NT2/D1 (cell line): ENCODE measurements around the gene SAMD15.
"Not testable (repeated sequence)": the region's sequence is repeated elsewhere in the genome, so short reads cannot be mapped to it uniquely, and the experiment has no call there.

Experiments
- DNase-seq: peaks from one replicate; pipeline ENCODE4 v3.0.0-alpha.2; 2011; ENCODE audit warnings: low read depth, low spot score
- H3K27me3 ChIP-seq: 2 replicates; pipeline ENCODE4 v1.6.0; 2011; ENCODE audit warnings: mild to moderate bottlenecking; ENCODE audit not compliant: insufficient read length, insufficient read depth
- H3K36me3 ChIP-seq: 2 replicates; pipeline ENCODE4 v1.6.1; 2011; ENCODE audit warnings: mild to moderate bottlenecking, low read length, mixed read lengths; ENCODE audit not compliant: insufficient read depth, insufficient read length
- H3K4me1 ChIP-seq: 2 replicates; pipeline ENCODE4 v1.5.1; 2011; ENCODE audit not compliant: insufficient read depth, insufficient read length
- H3K4me3 ChIP-seq: 2 replicates; pipeline ENCODE4 v1.5.1; 2011; ENCODE audit warnings: low read depth; ENCODE audit not compliant: insufficient read length
- H3K9ac ChIP-seq: 2 replicates; pipeline ENCODE4 v1.6.0; 2011; ENCODE audit warnings: low read depth; ENCODE audit not compliant: insufficient read length
- H3K9me3 ChIP-seq: 2 replicates; pipeline ENCODE4 v1.5.1; 2011; ENCODE audit warnings: mild to moderate bottlenecking, low read length; ENCODE audit not compliant: insufficient read depth
- SUZ12 ChIP-seq: IDR thresholded peaks from 2 replicates; pipeline ENCODE4 v1.6.1; 2011; ENCODE audit not compliant: insufficient read length, insufficient read depth; ENCODE audit errors: extremely low read depth
- YY1 ChIP-seq: IDR thresholded peaks from 2 replicates; pipeline ENCODE4 v1.6.1; 2011; ENCODE audit not compliant: insufficient read length, insufficient read depth
- ZNF274 ChIP-seq: IDR thresholded peaks from 2 replicates; pipeline ENCODE4 v1.6.1; 2011; ENCODE audit warnings: mild to moderate bottlenecking, low read depth, low read length

SAMD15 gene

GRCh38 chr14:77407158-77407557 lies 30.0 kb downstream of the SAMD15 start:
- H3K4me1 ChIP-seq: no peaks in the 10 kb centered on the region
- H3K9me3 ChIP-seq: no peaks in the 10 kb centered on the region
- no peak for TF ChIP-seq ZNF274
- no peak for TF ChIP-seq YY1
- no peak for TF ChIP-seq SUZ12
- no peaks in the 10 kb centered on the region for H3K36me3 ChIP-seq
- no peaks in the 10 kb centered on the region for H3K27me3 ChIP-seq
- no peak overlapping the region for H3K9ac ChIP-seq
- H3K4me3 ChIP-seq: no peak overlapping the region
- no peak for DNase-seq

DNA sequence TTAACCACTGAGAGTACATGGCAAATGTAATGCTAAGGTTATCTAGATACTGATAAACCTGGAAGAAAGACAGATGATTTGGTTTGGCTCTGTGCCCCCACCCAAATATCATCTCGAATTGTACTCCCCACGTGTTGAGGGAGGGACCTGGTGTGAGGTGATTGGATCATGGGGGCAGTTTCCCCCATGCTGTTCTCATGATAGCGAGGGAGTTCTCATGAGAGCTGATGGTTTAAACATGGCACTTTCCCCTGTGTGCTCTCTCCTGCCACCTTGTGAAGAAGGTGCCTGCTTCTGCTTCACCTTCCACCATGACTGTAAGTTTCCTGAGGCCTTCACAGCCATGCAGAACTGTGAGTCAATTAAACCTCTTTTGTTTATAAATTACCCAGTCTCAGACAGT lies 32.0 kb downstream of the SAMD15 start:
- H3K9me3 ChIP-seq: no peaks in the 10 kb centered on the region
- DNase-seq: no peak

DNA sequence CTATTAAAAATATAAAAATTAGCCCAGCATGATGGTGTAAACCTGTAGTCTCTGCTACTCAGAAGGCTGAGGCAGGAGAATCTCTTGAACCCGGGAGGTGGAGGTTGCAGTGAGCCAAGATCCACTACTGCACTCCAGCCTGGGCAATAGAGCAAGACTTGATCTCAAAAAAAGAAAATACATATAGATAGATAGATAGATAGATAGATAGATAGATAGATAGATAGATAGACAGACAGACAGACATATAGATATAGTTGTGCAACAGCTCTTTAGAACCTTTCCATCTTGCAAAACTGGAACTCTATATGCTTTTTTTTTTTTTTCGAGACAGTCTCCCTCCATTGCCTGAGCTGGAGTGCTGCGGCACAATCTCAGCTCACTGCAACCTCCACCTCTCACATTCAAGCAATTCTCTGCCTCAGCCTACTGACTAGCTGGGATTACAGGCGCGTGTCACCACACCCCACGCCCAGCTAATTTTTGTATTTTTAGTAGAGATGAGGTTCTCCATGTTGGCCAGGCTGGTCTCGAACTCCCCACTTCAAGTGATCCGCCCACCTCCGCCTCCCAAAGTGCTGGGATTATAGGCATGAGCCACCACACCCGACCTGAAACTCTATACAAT lies 38.3 kb downstream of the SAMD15 start:
- not testable (repeated sequence) for H3K27me3 ChIP-seq

More for the DNA sequence above, 32.0 kb downstream of the SAMD15 start:
- Histone ChIP-seq H3K4me3 (no peak overlapping the region), H3K27me3 (no peaks in the 10 kb centered on the region), H3K36me3 (no peaks in the 10 kb centered on the region), H3K4me1 (no peaks in the 10 kb centered on the region), H3K9ac (no peak overlapping the region)
- TF ChIP-seq YY1 (no peak), SUZ12 (no peak), ZNF274 (no peak)

GRCh38 chr14:77416098-77416497 lies 38.9 kb downstream of the SAMD15 start:
- H3K27me3 ChIP-seq, H3K9ac ChIP-seq, DNase-seq, H3K36me3 ChIP-seq, H3K4me3 ChIP-seq, H3K4me1 ChIP-seq: not testable (repeated sequence)
- peaks cover 21% of the 10 kb centered on the region for H3K9me3 ChIP-seq

More for the DNA sequence above, 38.3 kb downstream of the SAMD15 start:
- not testable (repeated sequence) for H3K4me1 ChIP-seq, H3K36me3 ChIP-seq, DNase-seq, H3K9ac ChIP-seq, H3K4me3 ChIP-seq
- peaks cover 19% of the 10 kb centered on the region for H3K9me3 ChIP-seq

GRCh38 chr14:77416836-77417235 lies 39.7 kb downstream of the SAMD15 start:
- Histone ChIP-seq H3K36me3 (no peaks in the 10 kb centered on the region), H3K9ac (no peak overlapping the region), H3K4me3 (no peak overlapping the region), H3K9me3 (peaks cover 21% of the 10 kb centered on the region), H3K4me1 (no peaks in the 10 kb centered on the region), H3K27me3 (no peaks in the 10 kb centered on the region)
- no peak for DNase-seq
- TF ChIP-seq YY1: no peak
- no peak for TF ChIP-seq ZNF274

DNA sequence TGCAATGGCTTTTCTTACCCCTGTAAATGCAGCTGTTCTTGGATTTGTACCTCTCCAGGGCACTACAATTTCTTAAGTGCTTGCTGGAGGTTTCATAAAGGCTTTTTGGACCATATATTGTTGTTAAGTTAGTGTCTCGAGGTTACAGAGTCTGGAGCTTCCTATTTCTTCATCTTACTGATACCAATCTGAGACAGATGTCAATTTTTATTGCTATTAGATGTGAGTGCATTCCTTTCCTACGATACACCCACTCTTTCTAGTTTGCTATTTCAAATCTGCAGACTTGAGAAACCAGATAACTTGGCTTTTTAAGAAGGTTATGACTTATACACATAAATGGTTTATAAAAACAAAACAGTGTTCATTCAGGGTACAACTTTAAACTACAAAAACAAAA lies 44.0 kb downstream of the SAMD15 start:
- peaks cover 33% of the 10 kb centered on the region for H3K36me3 ChIP-seq
- H3K4me3 ChIP-seq: no peak overlapping the region
- H3K27me3 ChIP-seq: no peaks in the 10 kb centered on the region
- H3K9ac ChIP-seq: no peak overlapping the region
- H3K9me3 ChIP-seq: peaks cover 21% of the 10 kb centered on the region
- H3K4me1 ChIP-seq: no peaks in the 10 kb centered on the region
- TF ChIP-seq YY1 (no peak), SUZ12 (no peak), ZNF274 (no peak)
- no peak for DNase-seq

- Histone ChIP-seq H3K9ac (no peak within 1 kb of the TSS), H3K4me1 (no peaks in the 10 kb centered on the region), H3K27me3 (no peaks in the 10 kb centered on the region), H3K4me3 (no peak within 1 kb of the TSS), H3K36me3 (peaks cover 54% of the 10 kb centered on the region), H3K9me3 (peaks cover 20% of the 10 kb centered on the region)
- TF ChIP-seq YY1 (no peak), SUZ12 (no peak), ZNF274 (no peak)
- no peak for DNase-seq
Measured at GRCh38 chr14:77423423-77423822, 46.2 kb downstream of the SAMD15 start, which contains the start of gene NOXRED1. Gene NOXRED1, minus strand, starts transcription at chr14:77423523. Its CDS starts 634 bp downstream, at chr14:77422889.

GRCh38 chr14:77424862-77425261 lies 47.7 kb downstream of the SAMD15 start:
- H3K36me3 ChIP-seq: peaks cover 68% of the 10 kb centered on the region
- no peaks in the 10 kb centered on the region for H3K4me1 ChIP-seq
- H3K4me3 ChIP-seq: no peak overlapping the region
- peaks cover 8% of the 10 kb centered on the region for H3K9me3 ChIP-seq
- no peaks in the 10 kb centered on the region for H3K27me3 ChIP-seq
- no peak overlapping the region for H3K9ac ChIP-seq
- TF ChIP-seq SUZ12 (no peak), ZNF274 (no peak), YY1 (no peak)
- DNase-seq: no peak
